ENCODE measurements around the gene AARS2. TPM values are rescaled to one million over a fixed set of nuclear protein-coding genes. Genes with fewer than 3 reads are reported as not detected.
"Not testable (repeated sequence)": the region's sequence is repeated elsewhere in the genome, so short reads cannot be mapped to it uniquely, and the experiment has no call there.

The AARS2 gene
- total and polyA plus RNA-seq, 7 donors = 2.2 to 7.4 (median 4.4) TPM

DNA sequence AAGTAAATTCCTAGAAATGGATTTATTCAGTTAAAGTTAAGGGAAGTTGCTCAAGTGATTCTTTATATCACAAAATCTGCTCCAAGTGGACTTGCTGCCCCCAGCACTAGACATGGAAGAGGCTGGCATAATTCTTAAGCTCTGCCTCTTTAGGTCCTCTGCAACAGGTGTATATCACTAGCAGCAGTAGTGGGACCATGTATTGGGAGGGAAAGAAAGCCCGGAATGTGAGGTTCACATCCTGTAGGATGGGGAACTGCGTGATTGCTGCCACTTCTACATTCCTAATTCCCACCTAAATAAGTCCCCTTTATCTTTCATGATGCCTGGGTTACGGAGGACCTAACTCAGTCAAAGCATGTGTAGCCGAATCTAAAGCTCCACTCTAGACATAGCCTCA is 42.5 kb upstream of the AARS2 start:
- no peaks in the 10 kb centered on the region for H3K4me1 ChIP-seq
- TF ChIP-seq, protein P1, sequence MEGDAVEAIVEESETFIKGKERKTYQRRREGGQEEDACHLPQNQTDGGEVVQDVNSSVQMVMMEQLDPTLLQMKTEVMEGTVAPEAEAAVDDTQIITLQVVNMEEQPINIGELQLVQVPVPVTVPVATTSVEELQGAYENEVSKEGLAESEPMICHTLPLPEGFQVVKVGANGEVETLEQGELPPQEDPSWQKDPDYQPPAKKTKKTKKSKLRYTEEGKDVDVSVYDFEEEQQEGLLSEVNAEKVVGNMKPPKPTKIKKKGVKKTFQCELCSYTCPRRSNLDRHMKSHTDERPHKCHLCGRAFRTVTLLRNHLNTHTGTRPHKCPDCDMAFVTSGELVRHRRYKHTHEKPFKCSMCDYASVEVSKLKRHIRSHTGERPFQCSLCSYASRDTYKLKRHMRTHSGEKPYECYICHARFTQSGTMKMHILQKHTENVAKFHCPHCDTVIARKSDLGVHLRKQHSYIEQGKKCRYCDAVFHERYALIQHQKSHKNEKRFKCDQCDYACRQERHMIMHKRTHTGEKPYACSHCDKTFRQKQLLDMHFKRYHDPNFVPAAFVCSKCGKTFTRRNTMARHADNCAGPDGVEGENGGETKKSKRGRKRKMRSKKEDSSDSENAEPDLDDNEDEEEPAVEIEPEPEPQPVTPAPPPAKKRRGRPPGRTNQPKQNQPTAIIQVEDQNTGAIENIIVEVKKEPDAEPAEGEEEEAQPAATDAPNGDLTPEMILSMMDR (IDR thresholded peaks at IDR 0.05) = no peak
- H3K9me3 ChIP-seq = no peaks in the 10 kb centered on the region
- ATAC-seq (no peak), DNase-seq (no peak)
- H3K27ac ChIP-seq = no peak overlapping the region
- intact Hi-C loops (cut with DNase I) = no loop called here
- no peaks in the 10 kb centered on the region for H3K27me3 ChIP-seq (ENCODE audit: insufficient read depth in 3 of 3, low read length in 2 of 3)
- 68 to 89% (median 89%) methylated on average over 4 of the region's 4 CpGs for WGBS, 3 donors
- no peaks in the 10 kb centered on the region for H3K36me3 ChIP-seq (ENCODE audit: insufficient read depth in 1 of 2, low read depth in 1 of 2)
- no peak overlapping the region for H3K4me3 ChIP-seq

DNA sequence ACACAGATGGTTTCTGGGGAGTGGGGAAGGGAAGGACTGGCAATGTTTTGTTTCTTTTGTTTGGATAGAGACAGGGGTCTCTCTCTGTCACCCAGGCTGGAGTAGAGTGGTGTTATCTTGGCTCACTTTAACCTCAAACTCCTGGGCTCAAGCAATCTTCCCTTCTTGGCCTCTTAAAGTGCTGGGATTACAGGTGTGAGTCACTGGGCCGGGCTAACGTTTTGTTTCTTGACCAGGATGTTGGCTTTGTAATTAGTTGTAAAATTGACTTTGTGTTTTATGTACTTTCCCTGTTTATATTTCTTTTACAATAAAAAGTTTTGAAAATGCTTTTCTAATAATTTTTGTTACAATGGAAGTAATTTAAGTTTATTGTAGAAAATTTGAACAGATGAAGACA is 40.2 kb upstream of the AARS2 start:
- 57 to 68% (median 68%) methylated on average over 2 of the region's 2 CpGs for WGBS, 3 donors
- intact Hi-C loops (cut with DNase I) = no loop called here
- no peak for DNase-seq
- H3K4me1 ChIP-seq = no peaks in the 10 kb centered on the region
- no peaks in the 10 kb centered on the region for H3K27me3 ChIP-seq (ENCODE audit: insufficient read depth in 3 of 3, low read length in 2 of 3)
- H3K9me3 ChIP-seq = no peaks in the 10 kb centered on the region
- no peak overlapping the region for H3K27ac ChIP-seq
- TF ChIP-seq, protein P1 (IDR thresholded peaks at IDR 0.05) = no peak
- no peaks in the 10 kb centered on the region for H3K36me3 ChIP-seq (ENCODE audit: insufficient read depth in 1 of 2, low read depth in 1 of 2)
- no peak for ATAC-seq
- H3K4me3 ChIP-seq = no peak overlapping the region

DNA sequence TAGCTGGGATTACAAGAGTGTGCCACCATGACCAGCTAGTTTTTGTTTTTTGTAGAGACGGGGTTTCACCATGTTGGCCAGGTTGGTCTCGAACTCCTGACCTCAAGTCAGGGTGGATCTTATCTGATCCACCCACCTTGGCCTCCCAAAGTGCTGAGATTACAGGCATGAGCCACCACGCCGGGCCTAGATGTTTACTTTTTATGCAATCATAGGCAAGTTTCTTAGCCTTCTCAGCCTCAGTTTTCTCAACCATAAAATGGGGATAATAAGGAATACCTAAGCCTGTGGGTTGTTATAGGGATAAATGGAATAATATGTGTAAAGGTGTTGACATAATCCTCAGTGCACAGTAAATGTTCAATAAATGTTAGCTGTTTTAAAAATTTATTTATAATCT is 39.1 kb upstream of the AARS2 start:
- H3K4me3 ChIP-seq = no peak overlapping the region
- no peaks in the 10 kb centered on the region for H3K36me3 ChIP-seq (ENCODE audit: insufficient read depth in 1 of 2, low read depth in 1 of 2)
- no peaks in the 10 kb centered on the region for H3K9me3 ChIP-seq
- no peak for ATAC-seq
- no peak for DNase-seq
- TF ChIP-seq, protein P1 (IDR thresholded peaks at IDR 0.05) = no peak
- no peak overlapping the region for H3K27ac ChIP-seq
- intact Hi-C loops (cut with DNase I) = no loop called here
- WGBS, 3 donors = 89 to 93% (median 90%) methylated on average over 4 of the region's 4 CpGs
- H3K27me3 ChIP-seq (ENCODE audit: insufficient read depth in 3 of 3, low read length in 2 of 3) = no peaks in the 10 kb centered on the region
- H3K4me1 ChIP-seq = no peaks in the 10 kb centered on the region

DNA sequence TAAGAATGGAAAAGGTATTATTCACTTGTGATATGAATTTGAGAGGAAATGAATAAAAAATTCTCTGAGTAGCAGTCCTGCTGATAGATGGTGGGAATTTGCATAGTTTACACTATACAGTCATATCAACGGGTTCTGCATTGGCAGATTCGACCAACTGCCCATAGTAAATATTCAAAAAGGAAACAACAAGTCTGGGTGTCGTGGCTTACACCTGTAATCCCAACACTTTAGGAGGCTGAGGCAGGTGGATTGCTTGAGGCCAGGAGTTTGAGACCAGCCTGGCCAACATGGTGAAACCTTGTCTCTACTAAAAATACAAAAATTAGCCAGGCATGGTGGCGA is 37.5 kb upstream of the AARS2 start:
- H3K36me3 ChIP-seq (ENCODE audit: insufficient read depth in 1 of 2, low read depth in 1 of 2); intact Hi-C loops (cut with DNase I); H3K4me1 ChIP-seq; H3K27me3 ChIP-seq (ENCODE audit: insufficient read depth in 3 of 3, low read length in 2 of 3); H3K27ac ChIP-seq; H3K4me3 ChIP-seq; ATAC-seq; H3K9me3 ChIP-seq; DNase-seq: not testable (repeated sequence)
- 79 to 89% (median 79%) methylated on average over 4 of the region's 4 CpGs for WGBS, 3 donors

DNA sequence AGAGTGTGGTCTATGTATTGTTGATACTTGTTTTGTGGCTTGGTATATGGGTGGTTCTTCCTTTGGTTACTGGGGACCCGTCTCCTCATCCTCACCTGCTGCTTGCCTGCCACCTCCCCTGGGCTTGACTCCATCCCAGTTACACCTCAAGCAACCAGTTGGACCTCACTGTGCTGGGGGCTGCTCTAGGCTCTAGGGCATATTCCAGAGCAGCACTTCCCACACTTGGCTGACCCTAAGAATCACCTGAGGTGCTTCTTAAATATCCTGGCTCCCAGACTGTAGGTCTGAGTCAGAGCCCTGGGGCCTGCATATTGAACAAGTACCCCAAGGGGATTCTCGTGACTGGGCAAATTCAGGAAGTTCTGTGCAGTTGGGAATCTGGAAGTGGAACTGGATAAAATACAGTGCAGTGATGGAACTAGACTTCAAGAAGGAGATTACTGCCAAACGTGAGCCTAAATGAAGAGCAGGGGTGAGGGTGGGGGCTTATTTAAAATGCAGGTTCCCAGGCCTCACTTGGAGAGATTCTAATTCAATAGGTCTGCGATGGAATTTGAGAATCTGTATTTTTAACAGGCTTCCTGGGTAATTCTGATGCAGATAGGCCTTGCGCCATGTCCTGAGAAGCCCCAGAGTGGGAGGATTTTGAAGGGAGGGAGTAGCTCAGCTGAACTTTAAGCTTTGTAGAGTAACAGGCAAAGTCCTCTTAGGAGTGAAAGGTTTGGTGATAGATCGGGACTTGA is 36.9 kb upstream of the AARS2 start:
- TF ChIP-seq, protein P1 (IDR thresholded peaks at IDR 0.05) = no peak
- ATAC-seq (no peak), DNase-seq (no peak)
- intact Hi-C loops (cut with DNase I) = no loop called here
- Histone ChIP-seq H3K36me3 (ENCODE audit: insufficient read depth in 1 of 2, low read depth in 1 of 2) (no peaks in the 10 kb centered on the region), H3K9me3 (no peaks in the 10 kb centered on the region), H3K4me1 (no peaks in the 10 kb centered on the region), H3K27ac (no peak overlapping the region), H3K4me3 (no peak overlapping the region), H3K27me3 (ENCODE audit: insufficient read depth in 3 of 3, low read length in 2 of 3) (peaks cover 0 to 3% (median 0%) of the 10 kb centered on the region in 3 donors)
- 67 to 71% (median 67%) methylated on average over 6 of the region's 6 CpGs for WGBS, 3 donors

DNA sequence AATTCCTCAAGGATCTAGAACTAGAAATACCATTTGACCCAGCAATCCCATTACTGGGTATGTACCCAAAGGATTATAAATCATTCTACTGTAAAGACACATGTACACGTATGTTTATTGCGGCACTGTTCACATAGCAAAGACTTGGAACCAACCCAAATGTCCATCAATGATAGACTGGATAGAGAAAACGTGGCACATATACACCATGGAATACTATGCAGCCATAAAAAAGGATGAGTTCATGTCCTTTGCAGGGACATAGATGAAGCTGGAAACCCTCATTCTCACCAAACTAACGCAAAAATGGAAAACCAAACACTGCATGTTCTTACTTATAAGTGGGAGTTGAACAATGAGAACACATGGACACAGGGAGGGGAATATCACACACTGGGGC is 33.7 kb upstream of the AARS2 start:
- H3K4me1 ChIP-seq; ATAC-seq; H3K9me3 ChIP-seq; DNase-seq; H3K27ac ChIP-seq; intact Hi-C loops (cut with DNase I); H3K36me3 ChIP-seq (ENCODE audit: insufficient read depth in 1 of 2, low read depth in 1 of 2); H3K4me3 ChIP-seq: not testable (repeated sequence)
- H3K27me3 ChIP-seq (ENCODE audit: insufficient read depth in 3 of 3, low read length in 2 of 3) = peaks cover 3 to 17% (median 6%) of the 10 kb centered on the region in 3 donors
- WGBS, 3 donors = 76 to 80% (median 79%) methylated on average over 4 of the region's 4 CpGs
